Measurements from ENCODE around the gene ZNF518A.
A peak's percentile ranks its signal among the peaks of the same experiment; 100 is the strongest.

The ZNF518A gene

GRCh38 chr10:96089670-96090462, 40.2 kb upstream of the ZNF518A start (continued):
- TF ChIP-seq PRDM2 (tag by site-specific recombination; IDR thresholded peaks at IDR 0.05; ENCODE audit: borderline replicate concordance), result 0 out of 2 replicates have a peak, but pooled peaks have one; percentile 61
- TF ChIP-seq KLF8 (tag by site-specific recombination; IDR thresholded peaks at IDR 0.05), result peak; percentile 84
- peak; percentile 86 for TF ChIP-seq ZEB2 (tag by site-specific recombination; IDR thresholded peaks at IDR 0.05)
- no peak for TF ChIP-seq ZNF513 (tag by site-specific recombination; IDR thresholded peaks at IDR 0.05)
- TF ChIP-seq ZNF580 (tag by site-specific recombination; IDR thresholded peaks at IDR 0.05), result peak; percentile 80
- peak; percentile 51 for TF ChIP-seq OSR2 (tag by site-specific recombination; IDR thresholded peaks at IDR 0.05)
- no peak for TF ChIP-seq ZNF645 (tag by site-specific recombination; IDR thresholded peaks at IDR 0.05)
- TF ChIP-seq ZNF677 (tag by site-specific recombination; IDR thresholded peaks at IDR 0.05), result no peak
- no peak for TF ChIP-seq ZNF514 (tag by site-specific recombination; IDR thresholded peaks at IDR 0.05)
- no peak for TF ChIP-seq ZNF549 (tag by site-specific recombination; IDR thresholded peaks at IDR 0.05)
- TF ChIP-seq ZNF114 (tag by site-specific recombination; IDR thresholded peaks at IDR 0.05), result no peak
- TF ChIP-seq, protein P1, sequence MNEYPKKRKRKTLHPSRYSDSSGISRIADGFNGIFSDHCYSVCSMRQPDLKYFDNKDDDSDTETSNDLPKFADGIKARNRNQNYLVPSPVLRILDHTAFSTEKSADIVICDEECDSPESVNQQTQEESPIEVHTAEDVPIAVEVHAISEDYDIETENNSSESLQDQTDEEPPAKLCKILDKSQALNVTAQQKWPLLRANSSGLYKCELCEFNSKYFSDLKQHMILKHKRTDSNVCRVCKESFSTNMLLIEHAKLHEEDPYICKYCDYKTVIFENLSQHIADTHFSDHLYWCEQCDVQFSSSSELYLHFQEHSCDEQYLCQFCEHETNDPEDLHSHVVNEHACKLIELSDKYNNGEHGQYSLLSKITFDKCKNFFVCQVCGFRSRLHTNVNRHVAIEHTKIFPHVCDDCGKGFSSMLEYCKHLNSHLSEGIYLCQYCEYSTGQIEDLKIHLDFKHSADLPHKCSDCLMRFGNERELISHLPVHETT (tag by site-specific recombination; IDR thresholded peaks at IDR 0.05), result peak; percentile 90
- peak; percentile 94 for TF ChIP-seq ZNF629 (tag by site-specific recombination; IDR thresholded peaks at IDR 0.05)
- peak; percentile 86 for TF ChIP-seq ZNF24 (tag by site-specific recombination; IDR thresholded peaks at IDR 0.05)
- no peak for TF ChIP-seq ZNF292 (tag by site-specific recombination; IDR thresholded peaks at IDR 0.05; ENCODE audit: borderline replicate concordance, low read depth)
- TF ChIP-seq ZNF610 (tag by site-specific recombination; IDR thresholded peaks at IDR 0.05; ENCODE audit: borderline replicate concordance), result peak; percentile 76
- TF ChIP-seq, protein P2, sequence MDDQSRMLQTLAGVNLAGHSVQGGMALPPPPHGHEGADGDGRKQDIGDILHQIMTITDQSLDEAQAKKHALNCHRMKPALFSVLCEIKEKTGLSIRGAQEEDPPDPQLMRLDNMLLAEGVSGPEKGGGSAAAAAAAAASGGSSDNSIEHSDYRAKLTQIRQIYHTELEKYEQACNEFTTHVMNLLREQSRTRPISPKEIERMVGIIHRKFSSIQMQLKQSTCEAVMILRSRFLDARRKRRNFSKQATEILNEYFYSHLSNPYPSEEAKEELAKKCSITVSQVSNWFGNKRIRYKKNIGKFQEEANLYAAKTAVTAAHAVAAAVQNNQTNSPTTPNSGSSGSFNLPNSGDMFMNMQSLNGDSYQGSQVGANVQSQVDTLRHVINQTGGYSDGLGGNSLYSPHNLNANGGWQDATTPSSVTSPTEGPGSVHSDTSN (CRISPR knock-in tag; IDR thresholded peaks at IDR 0.05), result peak; percentile 30; the same call in 1 of the 2 replicates
- TF ChIP-seq, protein P3, sequence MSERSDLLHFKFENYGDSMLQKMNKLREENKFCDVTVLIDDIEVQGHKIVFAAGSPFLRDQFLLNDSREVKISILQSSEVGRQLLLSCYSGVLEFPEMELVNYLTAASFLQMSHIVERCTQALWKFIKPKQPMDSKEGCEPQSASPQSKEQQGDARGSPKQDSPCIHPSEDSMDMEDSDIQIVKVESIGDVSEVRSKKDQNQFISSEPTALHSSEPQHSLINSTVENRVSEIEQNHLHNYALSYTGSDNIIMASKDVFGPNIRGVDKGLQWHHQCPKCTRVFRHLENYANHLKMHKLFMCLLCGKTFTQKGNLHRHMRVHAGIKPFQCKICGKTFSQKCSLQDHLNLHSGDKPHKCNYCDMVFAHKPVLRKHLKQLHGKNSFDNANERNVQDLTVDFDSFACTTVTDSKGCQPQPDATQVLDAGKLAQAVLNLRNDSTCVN (tag by site-specific recombination; optimal IDR thresholded peaks at IDR 0.05), result peak; percentile 39
- TF ChIP-seq PATZ1 (tag by site-specific recombination; IDR thresholded peaks at IDR 0.05), result peak; percentile 78
- no peak for TF ChIP-seq MEIS1 (CRISPR knock-in tag; IDR thresholded peaks at IDR 0.05; ENCODE audit: borderline replicate concordance)
- TF ChIP-seq ZFP3 (tag by site-specific recombination; IDR thresholded peaks at IDR 0.05; ENCODE audit: low read depth), result no peak
- no peak for TF ChIP-seq ZNF157 (tag by site-specific recombination; IDR thresholded peaks at IDR 0.05)
- 0 out of 2 replicates have a peak, but pooled peaks have one; percentile 7 for TF ChIP-seq WT1 (tag by site-specific recombination; IDR thresholded peaks at IDR 0.05)

Data from HEK293 (cell line).